GM18511 (cell line): ENCODE measurements around the gene DPEP2NB.
"Not testable (repeated sequence)": the region's sequence is repeated elsewhere in the genome, so short reads cannot be mapped to it uniquely, and the experiment has no call there.

Source experiments
- ATAC-seq: cut with Tn5 transposase; IDR thresholded peaks from one replicate; pipeline ENCODE4 v1.9.1; 2021; ENCODE audit warnings: mild to moderate bottlenecking, moderate library complexity; ENCODE audit not compliant: unreplicated experiment

Gene DPEP2NB

DNA sequence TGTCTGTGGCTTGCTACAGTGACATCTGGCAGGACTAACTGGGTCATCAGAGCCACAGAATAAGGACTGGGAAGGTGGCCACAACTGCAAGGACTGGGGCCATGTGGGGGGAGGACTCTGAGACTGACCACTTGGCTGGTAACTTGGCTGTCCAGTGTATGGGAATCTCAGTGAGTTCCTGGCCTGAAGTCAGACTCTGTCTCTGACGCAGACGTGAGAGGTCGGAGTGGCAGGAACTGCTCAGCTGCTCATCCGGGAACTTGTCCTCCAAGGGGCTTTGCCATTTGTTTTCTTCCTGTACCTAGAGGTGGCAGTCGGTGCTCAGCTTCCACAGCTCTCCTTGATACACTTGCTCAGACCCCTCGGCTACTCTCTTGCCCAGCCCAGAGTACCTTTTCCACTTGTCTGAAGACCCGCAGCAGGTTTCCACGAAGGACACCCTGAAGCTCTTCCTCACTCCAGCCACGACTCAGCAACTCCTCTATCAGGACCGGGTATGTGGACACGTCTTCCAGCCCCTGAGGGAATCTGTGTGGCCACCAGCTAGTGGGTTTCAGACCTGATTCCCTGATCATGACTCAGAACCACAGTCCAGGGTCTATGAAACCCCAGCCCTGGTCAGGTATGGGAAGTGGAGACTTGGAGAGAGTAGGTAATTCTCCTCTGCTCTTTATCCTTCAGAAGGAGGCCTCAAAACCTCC, 28.1 kb downstream of the DPEP2NB start:
- no peak for ATAC-seq

DNA sequence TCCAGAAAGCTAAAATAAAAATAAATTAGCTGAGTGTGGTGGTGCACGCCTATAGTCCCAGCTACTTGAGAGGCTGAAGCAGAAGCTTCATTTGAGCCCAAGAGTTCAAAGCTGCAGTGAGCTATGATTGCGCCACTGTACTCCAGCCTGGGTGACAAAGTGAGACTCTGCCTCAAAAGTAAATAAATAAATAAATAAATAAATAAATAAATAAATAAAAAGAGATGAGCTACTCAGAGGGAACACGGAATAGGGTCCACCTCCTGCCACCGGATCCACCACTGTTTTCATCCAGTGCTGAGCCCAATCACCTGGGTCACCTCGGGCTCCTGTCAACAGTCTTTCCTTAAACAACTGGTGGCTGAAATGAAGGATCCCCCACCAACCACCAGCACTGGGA, 28.8 kb downstream of the DPEP2NB start:
- ATAC-seq, result no peak

- ATAC-seq, result no peak
Measured at GRCh38 chr16:67982011-67982696, 33.6 kb downstream of the DPEP2NB start.

GRCh38 chr16:67979955-67980678, 35.6 kb downstream of the DPEP2NB start, which contains the start of gene DPEP3:
DPEP3 (minus strand) TSS chr16:67980499; CDS start chr16:67980380, 119 bp downstream.
- ATAC-seq, result no peak

DNA sequence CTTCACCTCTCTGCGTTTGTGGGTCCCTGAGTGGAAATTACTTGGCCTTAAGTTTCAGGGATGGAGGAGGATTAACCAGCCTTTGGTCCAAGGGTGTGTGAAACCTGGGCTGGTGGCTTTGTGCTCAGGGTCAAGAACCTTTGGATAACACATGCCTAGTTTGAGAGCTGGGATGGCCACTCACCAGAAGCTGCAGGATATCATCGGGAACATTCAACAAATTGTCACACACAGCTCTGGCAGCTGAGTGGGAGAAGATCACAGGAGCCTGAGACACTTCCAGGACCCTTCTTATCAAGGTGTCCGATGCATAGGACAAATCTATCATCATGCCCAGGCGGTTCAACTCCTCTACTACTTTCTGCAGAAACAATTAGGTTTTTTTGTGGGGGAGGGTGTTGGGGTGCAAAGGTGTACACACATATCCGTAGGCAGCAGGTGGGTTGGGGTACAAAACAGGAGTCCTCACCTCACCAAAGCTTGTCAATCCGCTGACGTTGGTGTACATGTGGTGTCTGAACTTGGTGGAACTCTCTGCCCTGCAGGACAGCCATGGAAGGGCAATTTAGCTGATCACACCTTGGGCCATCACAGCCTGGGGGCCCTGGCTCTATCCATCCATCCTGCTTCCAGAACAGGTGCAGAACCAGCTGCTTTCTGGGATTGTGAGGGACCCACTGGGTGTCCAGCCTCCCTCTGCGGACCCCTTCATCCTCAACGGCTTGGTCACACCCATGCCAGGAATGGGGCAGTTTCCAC, 38.1 kb downstream of the DPEP2NB start:
- no peak for ATAC-seq

DNA sequence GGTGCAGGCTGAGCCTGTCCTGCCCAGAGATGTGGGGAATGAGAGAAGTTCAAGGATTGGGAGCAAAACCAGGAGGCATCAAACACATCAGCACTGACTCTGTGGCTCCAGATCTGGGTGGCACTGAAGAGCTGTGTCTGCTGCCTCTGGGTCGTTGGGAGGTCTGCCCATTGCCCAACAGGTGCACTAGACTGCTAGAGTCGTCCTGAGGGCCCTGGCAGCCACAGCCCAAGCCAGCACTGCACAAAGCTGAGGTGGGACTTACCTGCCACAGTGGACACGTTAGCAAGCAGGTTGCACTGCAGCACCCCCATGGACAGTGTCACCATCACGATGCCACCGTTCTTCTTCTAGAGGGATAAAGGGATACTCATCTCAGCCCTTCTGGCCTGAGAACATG, 38.7 kb downstream of the DPEP2NB start:
- no peak for ATAC-seq

DNA sequence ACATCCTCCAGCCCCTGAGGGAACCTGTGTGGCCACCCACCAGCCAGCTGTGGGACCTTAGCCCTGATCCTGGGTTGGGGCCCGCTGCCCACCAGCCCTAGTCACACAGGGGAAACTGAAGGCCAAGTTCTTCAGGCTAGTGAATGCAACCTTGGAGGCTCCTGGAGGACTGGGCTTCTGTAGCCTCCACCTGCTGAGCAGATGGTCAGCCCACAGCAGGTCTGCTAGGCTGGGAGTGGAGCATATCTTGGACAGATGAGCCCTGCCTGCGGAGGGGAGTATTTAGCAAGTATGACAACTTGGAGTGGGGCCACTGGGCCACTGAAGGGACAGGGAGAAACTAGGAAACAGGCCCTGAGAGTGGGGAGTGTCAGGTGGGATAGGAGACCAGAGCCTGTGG, 39.5 kb downstream of the DPEP2NB start:
- ATAC-seq, result no peak

DNA sequence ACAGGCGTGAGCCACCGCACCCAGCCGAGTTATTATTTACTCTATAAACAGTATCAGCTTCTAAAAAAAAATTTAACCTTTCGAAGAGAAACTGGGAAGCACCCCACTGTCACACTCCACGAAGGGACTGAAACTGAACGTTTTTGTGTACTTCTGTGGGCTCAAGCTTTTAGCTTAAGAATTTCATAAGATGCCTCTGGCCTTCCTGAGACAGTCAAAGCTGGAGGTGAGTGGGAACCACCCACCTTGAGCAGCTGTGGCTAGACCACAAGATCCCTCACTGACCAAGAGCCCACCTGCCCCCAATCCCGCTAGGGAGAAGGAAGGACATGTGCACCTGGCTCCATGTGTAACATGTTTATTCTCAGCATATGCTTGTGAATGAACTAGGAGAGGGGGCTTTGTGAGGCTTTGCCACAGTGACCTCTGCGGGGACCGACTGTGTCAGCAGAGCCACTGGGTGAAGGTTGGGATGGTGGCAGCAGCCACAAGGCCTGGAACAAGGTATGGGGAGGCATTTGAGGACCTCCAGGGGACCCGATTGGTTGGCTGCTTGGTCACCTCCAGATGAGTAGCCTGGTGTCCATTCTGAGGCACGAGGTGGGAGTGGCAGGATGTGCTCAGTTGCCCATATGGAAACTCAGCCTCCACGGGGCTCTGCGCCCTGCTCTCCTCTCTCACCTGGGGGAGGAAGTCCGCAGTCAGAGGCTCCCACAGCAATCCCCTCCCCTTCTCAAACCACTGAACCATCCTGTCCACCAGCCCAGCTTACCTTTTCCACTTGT, 40.2 kb downstream of the DPEP2NB start:
- no peak for ATAC-seq

DNA sequence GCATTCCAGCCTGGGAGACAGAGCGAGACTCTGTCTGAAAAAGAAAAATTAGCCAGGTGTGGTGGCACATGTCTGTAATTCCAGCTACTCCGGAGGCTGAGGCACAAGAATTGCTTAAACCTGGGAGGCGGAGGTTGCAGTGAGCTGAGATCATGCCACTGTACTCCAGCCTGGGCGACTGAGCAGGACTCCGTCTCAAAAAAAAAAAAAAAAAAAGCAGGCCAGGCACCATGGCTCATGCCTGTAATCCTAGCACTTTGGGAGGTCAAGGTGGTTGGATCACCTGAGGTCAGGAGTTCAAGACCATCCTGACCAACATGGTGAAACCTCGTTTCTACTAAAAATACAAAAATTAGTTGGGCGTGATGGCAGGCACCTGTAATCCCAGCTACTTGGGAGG, 43.4 kb downstream of the DPEP2NB start:
- ATAC-seq, result not testable (repeated sequence)

GRCh38 chr16:67971111-67971510, 44.6 kb downstream of the DPEP2NB start:
- ATAC-seq, result no peak

DNA sequence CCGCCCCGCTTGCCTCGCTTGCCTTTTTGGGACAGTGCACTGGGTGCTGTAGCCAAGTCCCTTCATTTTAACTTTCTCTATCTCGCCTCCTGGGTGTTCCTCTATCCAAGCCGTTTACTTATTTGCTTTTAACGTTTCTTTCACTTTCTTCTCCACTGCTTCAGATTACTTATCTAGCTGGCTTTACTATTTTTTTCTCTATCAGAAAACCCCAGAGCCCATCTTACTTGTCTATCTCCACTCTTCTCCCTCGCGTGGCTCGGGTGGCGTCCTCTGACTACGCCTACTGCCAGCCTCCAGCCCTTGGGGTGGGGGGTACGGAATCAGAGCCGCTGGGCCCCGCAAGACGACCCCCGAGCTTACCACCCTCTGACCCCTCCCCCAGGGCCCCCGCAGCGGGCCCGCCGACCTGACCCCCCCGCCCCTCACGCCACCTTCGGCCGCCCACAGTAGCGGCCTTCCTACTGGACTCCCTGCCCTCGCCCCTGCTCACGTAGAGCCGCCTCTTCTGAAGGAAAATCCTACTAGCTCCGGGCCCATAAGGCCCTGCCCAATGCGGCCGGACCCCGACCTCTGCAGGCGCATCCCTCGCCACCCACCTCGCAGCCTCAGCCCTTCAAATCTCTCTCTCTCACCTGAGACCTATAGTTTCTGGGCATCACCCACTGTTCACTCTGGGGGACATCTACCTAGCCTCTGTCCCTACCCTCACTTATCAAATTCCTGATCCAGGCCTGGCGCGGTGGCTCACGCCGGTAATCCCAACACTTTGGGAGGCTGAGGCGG, 46.3 kb downstream of the DPEP2NB start:
- ATAC-seq, result peak; percentile 11

GRCh38 chr16:67968400-67969253, 47.1 kb downstream of the DPEP2NB start, which contains the start of gene SLC12A4:
SLC12A4 (minus strand) TSS chr16:67968637; CDS start chr16:67968553, 84 bp downstream.
- peak; percentile 83 for ATAC-seq

DNA sequence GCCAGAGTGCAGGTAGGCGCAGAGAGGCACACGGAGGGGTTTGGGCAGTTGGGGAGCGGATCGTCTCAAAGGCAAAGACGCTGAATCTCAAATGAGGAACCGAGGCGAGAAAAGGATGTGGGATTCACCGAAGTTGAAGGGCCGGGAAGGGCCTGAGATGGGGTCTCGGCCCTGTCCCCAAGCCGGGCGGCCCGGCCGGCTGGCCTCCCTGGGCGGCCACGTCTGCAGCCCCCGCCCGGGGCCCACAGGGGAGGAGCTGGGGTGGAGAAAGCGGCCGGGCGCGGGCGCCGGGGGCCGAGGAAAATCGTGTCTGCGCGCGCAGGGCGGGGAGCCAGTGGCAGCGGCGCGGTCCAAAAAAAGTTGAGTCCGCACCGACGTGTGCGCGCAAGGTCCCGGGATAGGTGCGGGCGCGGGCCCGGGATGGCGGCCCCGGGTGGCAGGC, 47.7 kb downstream of the DPEP2NB start:
- peak; percentile 40 for ATAC-seq

- ATAC-seq, result peak; percentile 11
Measured at GRCh38 chr16:67967183-67967957, 48.3 kb downstream of the DPEP2NB start.

- no peak for ATAC-seq
Measured at GRCh38 chr16:67966549-67967182, 49.0 kb downstream of the DPEP2NB start.

- ATAC-seq, result no peak
Measured at GRCh38 chr16:67965668-67966548, 49.8 kb downstream of the DPEP2NB start.
